Fibroblast of upper back skin (primary cell): Measurements from ENCODE around the gene CSTB.

Experiments used
- DNase-seq: peaks from one replicate; pipeline ENCODE4 v3.0.0-alpha.2; 2013

Gene CSTB

GRCh38 chr21:43766734-43767497 is 9.2 kb downstream of the CSTB start:
- no peak for DNase-seq

- DNase-seq = no peak
Observed at GRCh38 chr21:43764576-43765495, 11.3 kb downstream of the CSTB start.

DNA sequence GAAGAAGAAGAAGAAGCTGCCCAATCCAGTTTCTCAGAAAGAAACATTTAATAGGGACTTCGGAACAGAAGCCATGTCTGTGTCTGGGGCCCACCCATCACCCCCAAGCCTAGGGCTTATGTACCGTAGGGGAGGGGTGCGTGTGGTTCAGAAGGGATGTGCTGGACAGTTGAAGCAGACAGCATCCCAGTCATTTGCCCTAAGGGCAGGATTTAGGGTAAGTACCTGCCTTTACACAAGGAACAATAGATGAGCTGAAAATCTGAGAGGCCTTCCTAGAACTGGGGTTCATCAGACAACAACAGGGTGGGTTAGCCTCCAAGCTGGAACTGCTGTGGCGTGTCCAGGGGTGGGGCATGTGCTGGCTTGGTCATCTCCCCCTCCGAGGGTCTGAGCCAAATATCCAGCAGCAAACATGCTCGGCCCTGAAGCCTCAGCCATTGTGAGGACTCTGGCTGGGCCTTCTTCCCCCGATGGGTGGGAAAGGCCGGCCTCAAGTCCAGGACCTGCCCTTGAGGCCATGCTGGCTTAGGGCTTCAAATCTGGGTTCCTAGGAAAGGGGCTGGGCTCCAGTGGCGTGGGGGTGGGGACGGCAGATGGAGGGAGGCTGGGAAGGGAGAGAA is 12.1 kb downstream of the CSTB start:
- no peak for DNase-seq

DNA sequence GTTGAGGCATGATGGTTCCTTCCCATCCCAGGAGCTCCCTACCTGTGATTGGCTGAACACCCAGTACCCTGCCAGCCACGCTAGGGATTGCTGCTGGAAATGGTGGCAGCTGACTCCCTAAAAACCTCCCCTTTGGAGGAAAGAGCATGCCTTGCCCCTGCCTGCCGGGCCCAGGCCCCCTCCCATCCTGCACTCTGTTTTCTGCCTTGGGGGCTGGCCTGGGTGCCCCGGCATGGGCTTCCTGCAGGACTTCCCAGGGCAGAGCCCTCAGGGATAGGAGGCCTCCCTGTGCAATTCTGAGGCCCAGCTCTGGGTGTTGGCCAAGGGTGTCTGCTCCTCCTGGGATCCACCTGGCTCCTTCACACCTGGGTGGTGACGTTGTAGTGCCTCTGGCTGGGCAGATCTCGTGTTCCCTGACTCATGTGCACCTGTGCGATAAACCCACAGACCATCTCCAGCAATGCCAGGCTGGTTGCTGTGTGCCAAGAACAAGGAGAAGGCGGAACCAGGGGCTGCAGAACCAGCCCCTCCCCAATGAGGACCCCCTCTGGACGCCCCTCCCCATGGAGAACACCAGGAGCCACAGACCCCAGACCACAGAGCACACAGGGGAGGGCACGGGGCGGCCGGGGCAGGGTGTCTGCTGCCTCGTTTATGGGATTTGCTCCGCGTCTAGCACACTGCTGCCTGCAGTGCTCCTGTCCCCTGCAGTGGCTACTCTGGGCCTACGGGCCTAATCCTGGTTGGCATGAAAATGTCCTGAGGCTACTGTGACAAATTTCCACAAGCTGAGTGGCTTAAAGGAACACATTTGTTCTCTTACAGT is 13.6 kb downstream of the CSTB start:
- DNase-seq = no peak

DNA sequence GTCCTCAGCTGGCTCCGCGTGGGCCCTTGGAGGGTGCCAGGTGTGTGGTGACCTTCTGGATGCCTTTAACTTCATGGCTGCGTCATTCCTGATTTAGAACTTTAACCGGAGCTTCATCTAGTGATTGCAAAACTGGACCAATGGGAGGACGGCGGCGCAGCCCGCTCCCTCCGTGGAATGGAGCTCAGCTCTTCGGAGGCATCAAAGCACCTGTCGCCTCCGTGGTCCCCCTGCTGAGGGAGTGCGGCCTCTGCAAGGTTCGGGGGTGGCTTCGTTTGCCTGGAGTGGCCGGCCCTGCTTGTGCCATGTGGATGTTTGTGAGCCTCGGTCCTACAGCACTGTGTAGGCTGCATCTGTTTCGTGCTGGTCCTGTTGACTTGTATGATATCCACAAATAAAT is 14.2 kb downstream of the CSTB start:
- DNase-seq = no peak

- no peak for DNase-seq
Observed at GRCh38 chr21:43760391-43760958, 15.6 kb downstream of the CSTB start.

GRCh38 chr21:43759651-43760050 is 16.5 kb downstream of the CSTB start:
- no peak for DNase-seq

- DNase-seq = no peak
Observed at GRCh38 chr21:43758811-43759210, 17.3 kb downstream of the CSTB start.

DNA sequence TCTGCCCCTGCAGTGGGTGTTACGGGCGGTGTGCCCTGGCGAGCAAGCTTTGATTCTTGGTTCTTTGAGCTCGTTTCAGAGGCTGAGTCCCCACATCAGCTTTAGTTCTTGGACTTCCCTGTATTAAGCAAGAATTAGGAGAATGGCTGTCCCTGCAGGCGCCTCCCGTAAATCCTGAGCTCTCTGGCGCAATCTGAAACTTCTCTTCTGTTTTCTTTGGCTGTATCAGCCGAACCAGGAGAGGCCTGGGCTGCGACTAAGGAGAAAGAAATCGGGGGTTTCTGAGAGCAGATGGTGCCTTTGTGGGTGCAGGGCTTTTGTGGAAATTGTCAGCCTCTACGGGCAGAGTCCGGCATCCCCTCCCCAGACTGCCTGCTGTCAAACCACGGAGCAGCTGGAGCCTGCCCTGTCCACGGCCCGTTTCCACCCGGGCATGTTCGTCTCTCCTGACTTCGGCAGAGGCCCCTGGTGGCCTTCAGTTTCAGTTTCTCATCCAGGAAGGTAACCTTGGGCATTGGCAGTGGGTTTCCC is 17.9 kb downstream of the CSTB start:
- DNase-seq = peak; percentile 54

GRCh38 chr21:43757601-43758000 is 18.5 kb downstream of the CSTB start:
- no peak for DNase-seq

DNA sequence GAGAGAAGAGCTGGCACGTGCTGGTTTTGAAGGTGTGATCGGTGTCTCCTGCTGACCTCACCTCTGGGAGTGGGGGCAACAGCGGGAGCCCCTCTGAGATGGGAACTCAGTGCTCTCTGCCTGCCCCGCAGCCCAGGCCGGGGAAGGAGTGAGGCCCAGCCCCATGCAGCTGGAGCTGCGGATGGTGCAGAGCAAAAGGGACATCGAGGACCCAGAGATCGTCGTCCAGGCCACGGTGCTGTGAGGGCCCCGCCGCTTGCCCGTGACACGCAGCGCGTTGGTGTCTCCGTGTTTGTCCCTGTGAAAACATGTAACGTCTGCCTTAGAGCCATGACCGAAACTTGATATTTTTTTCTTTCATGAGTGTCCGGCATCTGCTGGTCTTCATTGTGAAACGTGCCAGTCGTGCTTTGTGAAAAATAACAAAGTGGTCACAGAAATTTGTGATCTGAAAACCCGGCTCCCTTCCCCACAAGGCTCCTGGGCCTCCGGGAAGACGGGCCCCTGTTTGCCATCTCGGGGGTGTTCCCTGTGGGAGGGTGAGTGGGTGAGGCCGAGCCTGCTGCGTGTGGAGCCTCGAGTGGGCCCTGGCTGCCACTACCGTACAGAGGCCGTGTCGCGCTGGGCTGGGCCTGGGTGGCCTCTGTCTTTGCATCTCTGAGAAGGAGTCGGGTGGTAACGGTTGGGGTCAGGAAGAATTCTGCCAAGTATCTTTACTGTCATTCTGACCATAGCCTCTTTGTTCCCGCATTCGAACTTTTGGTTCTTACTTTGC is 20.1 kb downstream of the CSTB start:
- DNase-seq = no peak

DNA sequence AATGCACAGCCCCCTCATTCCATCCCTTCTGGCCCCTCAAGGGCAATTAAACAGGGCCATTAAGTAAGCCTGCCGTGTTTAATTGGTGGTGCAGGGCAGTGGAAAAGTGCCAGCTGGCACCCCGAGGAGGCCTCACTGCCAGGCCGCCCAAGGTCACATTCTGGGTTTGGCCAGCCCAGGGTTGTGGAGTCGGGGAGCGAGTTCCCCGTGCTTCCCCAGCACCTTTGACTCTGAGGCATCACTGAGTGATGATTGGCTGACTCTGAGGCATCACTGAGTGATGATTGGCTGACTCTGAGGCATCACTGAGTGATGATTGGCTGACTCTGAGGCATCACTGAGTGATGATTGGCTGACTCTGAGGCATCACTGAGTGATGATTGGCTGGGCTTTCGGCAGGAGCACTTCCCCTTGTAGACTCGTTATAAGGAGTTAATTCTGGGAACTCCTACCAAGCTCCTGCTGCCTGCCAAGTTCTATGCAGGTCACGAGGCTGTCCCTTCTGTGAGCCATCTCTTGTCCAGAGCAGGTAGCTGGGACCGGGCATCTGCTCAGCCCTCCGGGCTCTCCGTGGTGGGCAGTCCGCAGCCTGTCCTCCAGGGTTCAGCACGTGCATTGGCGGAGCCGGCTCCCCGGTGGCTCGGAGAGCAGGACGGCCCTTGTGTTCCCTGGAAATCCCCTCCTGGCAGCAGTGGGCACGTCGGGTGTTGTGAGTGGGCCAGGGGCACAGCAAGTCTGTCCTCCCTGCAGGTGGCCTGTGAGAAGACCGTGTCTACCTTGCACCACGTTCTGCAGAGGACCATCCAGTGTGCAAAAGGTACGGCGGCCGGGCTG is 20.9 kb downstream of the CSTB start:
- DNase-seq = no peak

- DNase-seq = no peak
Observed at GRCh38 chr21:43753439-43753799, 22.7 kb downstream of the CSTB start.

DNA sequence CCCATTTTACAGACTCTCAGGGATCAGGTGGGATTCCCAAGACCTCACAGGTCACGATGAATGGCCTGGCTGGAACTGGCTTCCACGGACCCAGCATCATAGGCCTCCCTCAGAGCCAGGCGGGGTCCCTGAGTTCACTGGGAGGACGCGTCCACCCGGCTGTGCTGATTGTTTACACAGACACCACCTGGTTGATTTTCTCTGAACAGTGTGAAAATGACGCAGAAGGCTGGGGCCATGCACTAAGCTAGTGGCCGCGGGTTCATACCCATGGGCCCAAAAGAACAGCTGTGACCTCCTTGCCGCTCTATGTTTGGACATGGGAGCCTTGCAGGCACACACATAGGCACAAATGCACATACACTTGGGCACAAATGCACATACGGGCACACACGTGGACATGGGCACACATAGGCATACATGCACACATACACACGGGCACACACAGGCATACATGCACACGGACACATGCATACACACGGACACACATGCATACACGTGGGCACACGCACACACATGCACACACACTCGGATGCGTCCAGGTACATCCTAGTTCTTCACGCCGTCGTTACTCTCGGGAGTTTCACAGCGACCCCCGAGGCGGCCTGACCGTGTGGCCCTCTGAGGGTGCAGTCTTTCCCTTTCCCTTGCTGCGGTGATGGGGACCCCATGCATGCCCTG is 23.2 kb downstream of the CSTB start:
- DNase-seq = no peak

DNA sequence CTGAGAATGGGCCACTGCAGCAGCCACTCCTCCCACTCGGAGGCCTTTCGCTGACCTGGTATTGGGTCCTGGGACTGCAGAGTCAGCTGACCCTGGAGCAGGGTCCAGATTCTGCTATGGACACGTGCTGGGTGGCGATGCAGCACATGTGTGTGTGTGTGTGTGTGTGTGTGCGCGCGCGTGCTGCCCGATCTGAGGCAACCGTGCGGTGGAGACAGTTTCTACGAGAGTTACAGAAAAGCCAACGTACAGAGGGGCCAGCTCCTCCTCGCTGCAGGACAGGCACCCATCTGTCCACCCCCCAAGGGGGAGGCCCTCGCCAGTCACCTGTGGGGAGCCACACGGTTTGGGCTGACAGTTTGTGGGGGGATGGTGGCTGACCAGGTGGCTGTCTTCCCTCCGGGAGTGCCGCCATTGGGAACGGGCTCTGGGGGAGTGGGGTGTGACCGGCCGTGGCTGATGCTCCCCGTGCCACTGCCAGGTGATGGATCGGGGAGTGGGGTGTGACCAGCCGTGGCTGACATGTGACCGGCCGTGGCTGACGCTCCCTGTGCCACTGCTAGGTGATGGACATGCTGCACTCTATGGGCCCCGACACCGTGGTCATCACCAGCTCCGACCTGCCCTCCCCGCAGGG is 24.0 kb downstream of the CSTB start:
- no peak for DNase-seq

- no peak for DNase-seq
Observed at GRCh38 chr21:43750339-43751033, 25.6 kb downstream of the CSTB start.

DNA sequence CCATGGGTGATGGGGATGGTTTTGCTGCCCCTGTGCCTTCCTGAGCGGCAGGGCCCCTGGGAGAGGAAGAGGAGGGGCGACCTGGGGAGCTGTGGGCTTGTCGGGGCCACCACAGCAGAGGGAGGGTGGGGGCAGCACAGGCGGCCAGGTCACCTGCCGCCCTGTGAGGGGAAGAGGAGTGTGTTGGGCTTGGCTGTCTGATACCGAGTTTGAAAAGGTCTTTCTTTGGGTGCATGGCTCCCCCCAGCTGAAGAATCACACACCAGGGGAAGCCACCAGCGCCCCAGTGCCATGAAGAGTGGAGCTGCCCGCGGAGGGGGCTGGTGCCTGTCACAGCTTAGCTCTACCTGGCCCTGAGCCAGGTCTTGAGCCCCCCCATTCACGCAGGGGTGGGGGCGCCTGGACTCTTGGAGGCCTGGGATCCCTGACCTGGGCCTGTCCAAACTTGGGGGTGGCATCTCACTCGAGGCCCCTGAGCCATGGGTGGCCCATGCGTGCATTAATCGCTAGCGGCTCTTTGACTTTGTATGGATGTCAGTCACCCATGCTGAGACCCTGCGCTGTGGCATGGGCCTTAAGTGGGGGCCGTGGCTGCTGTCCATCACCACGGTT is 26.4 kb downstream of the CSTB start:
- no peak for DNase-seq

- DNase-seq = no peak
Observed at GRCh38 chr21:43748622-43749021, 27.5 kb downstream of the CSTB start.
